Activated effector memory CD4-positive, alpha-beta T cell treated with Interleukin-2 at 50 U/mL for 16 hours (primary cell): ENCODE data around the gene FAM25G.

Experiments
- DNase-seq: peaks from one replicate; pipeline ENCODE4 v3.0.0-alpha.2; 2020

Gene FAM25G

DNA sequence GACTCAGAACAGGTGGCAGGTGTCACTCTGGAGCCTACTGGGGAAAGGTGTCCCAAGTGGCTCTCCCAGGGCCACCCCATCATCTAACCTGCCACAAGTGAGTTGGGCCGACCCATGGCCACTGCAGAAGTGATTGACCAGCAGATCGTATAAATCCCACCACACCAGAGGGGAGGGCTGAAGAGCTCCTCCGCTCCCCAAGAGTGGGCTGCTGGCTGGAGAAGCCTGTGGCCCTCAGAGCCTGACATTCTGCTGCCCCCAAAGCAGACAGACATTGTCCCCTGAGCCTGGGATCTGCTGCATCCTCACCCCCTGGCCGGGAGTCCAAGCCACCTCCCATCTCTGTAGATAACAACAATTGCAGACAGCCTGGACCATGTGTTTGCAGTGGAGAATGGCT, 44.3 kb downstream of the FAM25G start:
- no peak for DNase-seq

DNA sequence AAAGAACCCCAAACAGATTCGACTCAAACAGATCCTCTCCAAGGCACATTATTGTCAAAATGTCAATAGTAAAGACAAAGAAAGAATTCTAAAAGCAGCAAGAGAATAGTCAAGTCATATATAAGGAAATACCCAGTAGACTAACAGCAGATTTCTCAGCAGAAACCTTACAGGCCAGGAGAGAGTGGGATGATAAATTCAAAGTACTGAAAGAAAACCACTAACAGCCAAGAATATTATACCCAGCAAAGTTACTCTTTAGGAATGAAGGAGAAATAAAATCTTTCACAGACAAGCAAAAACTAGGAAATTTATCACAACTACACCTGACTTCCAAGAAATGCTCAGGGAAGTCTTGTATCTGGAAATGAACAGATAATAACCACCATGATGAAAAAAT, 45.8 kb downstream of the FAM25G start:
- DNase-seq, result no peak

DNA sequence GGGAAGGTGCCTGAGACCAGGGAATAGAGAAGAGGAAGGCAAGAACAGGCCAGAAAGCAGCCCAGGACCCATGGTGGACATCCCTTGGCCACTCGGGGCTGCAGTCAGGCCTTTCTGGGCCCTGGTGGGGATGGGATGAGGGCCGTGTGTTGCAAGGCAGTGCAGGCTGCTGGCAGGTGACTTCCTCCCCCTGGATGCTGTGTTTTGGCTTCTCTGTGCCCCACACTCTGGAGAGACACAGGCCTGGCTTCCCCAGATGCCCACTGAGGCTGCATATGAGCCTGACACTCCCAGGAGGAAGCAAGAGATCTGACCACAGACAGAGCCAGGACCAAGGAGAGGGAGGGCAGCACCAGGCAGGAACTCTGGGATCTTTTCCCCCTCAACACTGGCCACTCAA, 47.5 kb downstream of the FAM25G start:
- DNase-seq, result no peak

DNA sequence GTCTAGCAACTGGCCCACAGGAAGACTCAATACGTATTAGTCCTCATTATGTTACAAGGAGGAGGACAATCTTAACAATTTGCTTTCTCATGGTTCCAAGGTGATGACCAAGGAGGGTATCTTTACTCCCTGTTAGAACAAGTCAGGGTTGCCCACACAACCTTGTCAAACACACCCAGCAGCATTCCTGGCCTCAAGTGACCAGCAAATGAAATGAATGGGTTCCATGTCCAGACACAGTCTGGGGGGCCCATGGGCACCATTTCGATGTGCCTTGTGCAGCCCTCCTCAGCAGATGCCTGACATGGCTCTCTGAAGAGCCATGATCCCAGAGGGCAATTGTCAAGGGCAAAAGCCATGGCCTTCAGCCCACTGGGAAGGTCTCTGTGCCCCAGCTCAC, 48.4 kb downstream of the FAM25G start:
- DNase-seq, result no peak

DNA sequence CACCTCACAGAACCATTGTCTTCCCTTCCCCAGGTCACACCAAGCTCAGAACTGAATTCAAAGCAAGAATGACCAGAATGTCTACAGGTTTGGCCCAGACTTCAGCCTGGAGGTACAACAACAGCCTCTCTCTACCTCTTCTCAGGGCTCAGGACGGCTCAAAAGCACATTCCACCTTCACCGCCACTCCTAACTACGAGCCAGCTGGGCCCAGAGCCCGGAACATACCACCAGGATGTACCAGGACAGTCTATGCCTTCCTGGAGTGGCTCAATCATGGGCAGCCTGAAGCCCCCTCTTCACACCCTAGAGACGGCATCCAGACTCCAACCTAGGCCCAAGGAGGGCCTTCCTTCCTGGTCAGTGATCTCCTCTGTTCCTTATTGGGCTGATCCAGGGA, 49.1 kb downstream of the FAM25G start:
- no peak for DNase-seq

DNA sequence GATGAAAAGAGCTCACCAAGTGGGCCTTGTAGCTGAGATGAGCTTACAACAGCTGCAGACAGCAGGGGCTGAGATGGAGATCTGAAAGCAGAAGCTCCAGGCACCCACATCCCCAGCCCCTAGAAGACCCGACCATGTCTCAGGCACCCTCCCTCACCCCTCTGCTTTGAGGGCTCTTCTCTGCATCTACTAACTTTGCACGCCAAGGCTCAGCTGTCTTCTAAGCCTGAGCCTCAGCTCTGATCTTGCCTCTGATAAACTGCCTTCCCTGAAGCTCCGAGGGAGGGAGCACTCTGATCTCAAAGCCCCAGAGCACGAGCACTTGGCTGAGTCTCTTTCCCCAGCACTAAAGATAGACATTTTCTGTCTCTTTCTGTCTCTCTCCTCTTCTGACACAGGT, 49.6 kb downstream of the FAM25G start:
- DNase-seq, result no peak

DNA sequence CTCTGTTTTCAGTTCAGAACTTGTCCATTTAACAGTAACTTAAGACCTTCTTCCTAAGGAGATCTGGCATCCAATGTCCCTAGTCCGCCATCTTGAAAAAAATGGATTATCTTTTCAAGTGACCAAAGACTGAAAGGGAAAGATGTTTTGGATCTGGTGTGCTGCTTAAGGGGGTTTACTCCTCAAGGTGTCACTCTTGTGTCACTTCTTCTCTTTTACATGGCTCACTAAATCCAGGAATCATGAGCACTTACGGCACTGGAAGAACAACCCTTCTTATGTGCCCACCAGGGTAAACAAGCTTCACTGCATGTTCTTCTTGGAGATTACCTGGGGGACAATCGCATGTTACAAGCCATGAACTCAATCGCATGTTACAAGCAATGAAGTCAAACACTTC, 51.3 kb downstream of the FAM25G start:
- DNase-seq, result no peak

DNA sequence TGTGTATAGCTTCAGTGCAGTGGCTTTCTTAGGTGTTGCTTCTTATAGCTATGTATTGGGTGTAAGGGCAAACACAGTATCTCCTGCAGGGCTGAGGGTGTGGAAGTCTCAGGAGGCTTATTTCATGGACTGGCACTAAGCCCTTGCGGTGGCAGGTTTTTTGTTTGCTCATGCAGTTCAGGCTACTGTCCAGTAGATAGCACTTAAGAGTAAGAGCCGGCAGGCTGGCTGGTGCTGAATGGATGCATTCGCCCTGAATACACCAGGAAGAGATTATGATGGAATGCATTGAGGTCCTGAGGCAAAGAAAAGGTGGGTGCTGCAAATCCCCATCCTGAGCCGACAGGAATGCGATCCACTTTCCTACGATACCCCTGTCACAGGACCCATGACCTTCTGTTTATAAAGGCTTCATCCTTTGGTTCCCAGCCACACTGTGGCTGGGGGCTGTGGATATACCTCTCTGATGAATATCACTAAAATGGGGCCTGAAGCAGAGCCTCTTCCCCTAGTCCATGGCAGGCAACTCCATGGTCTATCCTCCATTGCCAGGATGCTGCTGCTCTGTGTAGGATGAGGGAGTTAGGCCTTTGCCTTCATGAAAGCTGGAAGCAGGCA, 52.5 kb downstream of the FAM25G start:
- DNase-seq, result no peak
